Measurements from ENCODE around the gene SCUBE1.

SCUBE1 gene

GRCh38 chr22:43325176-43325575 is 18.0 kb downstream of the SCUBE1 start:
- no peak for DNase-seq

GRCh38 chr22:43320943-43321900 is 21.9 kb downstream of the SCUBE1 start:
- no peak for DNase-seq

- no peak for DNase-seq
Measured at GRCh38 chr22:43319661-43320486, 23.3 kb downstream of the SCUBE1 start.

GRCh38 chr22:43317239-43317638 is 25.9 kb downstream of the SCUBE1 start:
- DNase-seq, result no peak

- DNase-seq, result no peak
Measured at GRCh38 chr22:43315687-43316217, 27.4 kb downstream of the SCUBE1 start.

- DNase-seq, result no peak
Measured at GRCh38 chr22:43314611-43315010, 28.6 kb downstream of the SCUBE1 start.

GRCh38 chr22:43313890-43314474 is 29.2 kb downstream of the SCUBE1 start:
- DNase-seq, result no peak

- DNase-seq, result no peak
Measured at GRCh38 chr22:43313244-43313889, 29.8 kb downstream of the SCUBE1 start.

- DNase-seq, result no peak
Measured at GRCh38 chr22:43312608-43313007, 30.6 kb downstream of the SCUBE1 start.

GRCh38 chr22:43310798-43311197 is 32.4 kb downstream of the SCUBE1 start:
- no peak for DNase-seq

GRCh38 chr22:43310311-43310710 is 32.9 kb downstream of the SCUBE1 start:
- DNase-seq, result no peak

- DNase-seq, result no peak
Measured at GRCh38 chr22:43308836-43309235, 34.3 kb downstream of the SCUBE1 start.

- DNase-seq, result no peak
Measured at GRCh38 chr22:43308060-43308830, 34.9 kb downstream of the SCUBE1 start.

- DNase-seq, result no peak
Measured at GRCh38 chr22:43305806-43306205, 37.4 kb downstream of the SCUBE1 start.

GRCh38 chr22:43304831-43305590 is 38.2 kb downstream of the SCUBE1 start:
- no peak for DNase-seq

GRCh38 chr22:43303751-43304150 is 39.4 kb downstream of the SCUBE1 start:
- DNase-seq, result no peak

GRCh38 chr22:43303166-43303565 is 40.0 kb downstream of the SCUBE1 start:
- DNase-seq, result no peak

GRCh38 chr22:43302531-43303041 is 40.6 kb downstream of the SCUBE1 start:
- DNase-seq, result no peak

GRCh38 chr22:43301866-43302265 is 41.3 kb downstream of the SCUBE1 start:
- no peak for DNase-seq

- DNase-seq, result no peak
Measured at GRCh38 chr22:43300891-43301676, 42.1 kb downstream of the SCUBE1 start.

Measured in NCI-H748 treated with DMSO at 0.1 percent for 48 hours (cell line).